Measurements from ENCODE around the gene C1orf21.

Gene C1orf21

GRCh38 chr1:184650177-184650866 lies 263.5 kb downstream of the C1orf21 start:
- DNase-seq (ENCODE audit: low read depth in 2 of 2) = no peak

- no peak for DNase-seq (ENCODE audit: low read depth in 2 of 2)
These were observed 268.4 kb downstream of the C1orf21 start for GRCh38 chr1:184655185-184655584.

GRCh38 chr1:184656221-184656620 lies 269.4 kb downstream of the C1orf21 start:
- no peak for DNase-seq (ENCODE audit: low read depth in 2 of 2)

- DNase-seq (ENCODE audit: low read depth in 2 of 2) = no peak
These were observed 271.2 kb downstream of the C1orf21 start for GRCh38 chr1:184658055-184658454.

- no peak for DNase-seq (ENCODE audit: low read depth in 2 of 2)
These were observed 273.8 kb downstream of the C1orf21 start for GRCh38 chr1:184660462-184661191.

GRCh38 chr1:184661801-184662200 lies 275.0 kb downstream of the C1orf21 start:
- no peak for DNase-seq (ENCODE audit: low read depth in 2 of 2)

GRCh38 chr1:184664042-184664660 lies 277.3 kb downstream of the C1orf21 start:
- no peak for DNase-seq (ENCODE audit: low read depth in 2 of 2)

GRCh38 chr1:184664661-184665060 lies 277.8 kb downstream of the C1orf21 start:
- no peak for DNase-seq (ENCODE audit: low read depth in 2 of 2)

GRCh38 chr1:184665360-184665759 lies 278.5 kb downstream of the C1orf21 start:
- DNase-seq (ENCODE audit: low read depth in 2 of 2) = no peak

- no peak for DNase-seq (ENCODE audit: low read depth in 2 of 2)
These were observed 282.6 kb downstream of the C1orf21 start for GRCh38 chr1:184669391-184669790.

GRCh38 chr1:184672013-184672726 lies 285.3 kb downstream of the C1orf21 start:
- DNase-seq (ENCODE audit: low read depth in 2 of 2) = no peak

GRCh38 chr1:184673305-184673704 lies 286.5 kb downstream of the C1orf21 start:
- no peak for DNase-seq (ENCODE audit: low read depth in 2 of 2)

- no peak for DNase-seq (ENCODE audit: low read depth in 2 of 2)
These were observed 290.5 kb downstream of the C1orf21 start for GRCh38 chr1:184677344-184677743.
